Left lobe of liver (tissue), 2 donors: ENCODE data around the gene TIMP4. TPM values are rescaled to one million over a fixed set of nuclear protein-coding genes. Genes with fewer than 3 reads are reported as not detected.

Experiments
- ATAC-seq: fragments of 200-7000 bp; cut with Tn5 transposase; one replicate; pipeline ENCODE4 v1.9.1; 2020; ENCODE audit warnings: mild to moderate bottlenecking, moderate library complexity
- DNase-seq: peaks from one replicate; pipeline ENCODE4 v3.0.0-alpha.2; 2020; ENCODE audit warnings: low spot score
- total RNA-seq: library from RNA; stranded (reverse); gene quantifications from one replicate; pipeline ENCODE4 v1.2.1, GENCODE V29; 2021
- donor health status: DM: no; HTN: no; CAD: no; lungs with moderate emphysema.
- donor health status: DM: no; HTN: yes; CAD: no.

TIMP4 gene
- total RNA-seq, 1 donor from 2014 or later = 0.53 TPM

- DNase-seq (no peak), ATAC-seq (no peak)
Measured at GRCh38 chr3:12107071-12107713, 51.5 kb downstream of the TIMP4 start.

Other genes starting within 250 kb of the TIMP4 start
- gene SYN2, start 154.5 kb downstream of the TIMP4 start, total RNA-seq = not detected
- 7.4 TPM for gene PPARG, start 130.2 kb upstream of the TIMP4 start, total RNA-seq